ENCODE measurements around the gene NFIC.

NFIC gene

DNA sequence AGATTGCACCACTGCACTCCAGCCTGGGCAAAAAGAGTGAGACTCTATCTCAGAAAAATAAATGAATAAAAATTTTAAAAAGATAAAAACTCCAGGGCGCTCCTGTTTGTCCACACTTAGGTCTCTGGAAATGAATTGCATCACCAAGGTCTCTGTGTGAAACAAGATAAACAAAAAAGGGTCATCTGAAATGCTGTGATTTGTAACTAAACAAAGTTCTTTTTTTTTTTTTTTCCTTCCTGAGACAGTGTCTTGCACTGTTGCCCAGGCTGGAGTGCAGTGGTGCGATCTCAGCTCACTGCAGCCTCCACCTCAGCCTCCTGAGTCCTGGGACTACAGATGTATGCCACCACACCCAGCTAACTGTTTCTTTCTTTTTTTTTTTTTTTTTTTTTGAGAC, 151.3 kb downstream of the NFIC start:
- no peak overlapping the region for H3K27ac ChIP-seq (ENCODE audit: poor library complexity, severe bottlenecking)

DNA sequence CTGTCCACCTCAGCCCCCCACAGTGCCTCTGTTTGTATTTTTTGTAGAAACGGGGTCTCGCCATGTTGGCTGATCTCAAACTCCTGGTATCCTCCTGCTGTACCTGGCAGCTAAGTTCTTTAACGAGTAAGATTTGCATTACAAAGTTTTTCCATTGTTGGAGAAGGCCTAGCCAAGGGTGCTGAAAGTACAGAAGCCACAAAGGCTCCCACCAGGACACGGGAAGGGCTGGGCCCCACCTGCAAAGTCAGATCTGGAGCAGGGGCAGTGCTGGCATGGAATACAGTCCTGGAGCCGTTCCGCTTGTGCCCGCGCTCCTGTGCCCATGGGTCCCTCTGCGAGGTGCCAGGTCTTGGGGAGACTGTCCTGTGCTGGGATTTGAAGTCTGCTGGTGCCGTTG, 151.9 kb downstream of the NFIC start:
- no peaks in the 10 kb centered on the region for H3K9me3 ChIP-seq (ENCODE audit: severe bottlenecking)
- no peak overlapping the region for H3K27ac ChIP-seq (ENCODE audit: poor library complexity, severe bottlenecking)
- TF ChIP-seq, protein P1, sequence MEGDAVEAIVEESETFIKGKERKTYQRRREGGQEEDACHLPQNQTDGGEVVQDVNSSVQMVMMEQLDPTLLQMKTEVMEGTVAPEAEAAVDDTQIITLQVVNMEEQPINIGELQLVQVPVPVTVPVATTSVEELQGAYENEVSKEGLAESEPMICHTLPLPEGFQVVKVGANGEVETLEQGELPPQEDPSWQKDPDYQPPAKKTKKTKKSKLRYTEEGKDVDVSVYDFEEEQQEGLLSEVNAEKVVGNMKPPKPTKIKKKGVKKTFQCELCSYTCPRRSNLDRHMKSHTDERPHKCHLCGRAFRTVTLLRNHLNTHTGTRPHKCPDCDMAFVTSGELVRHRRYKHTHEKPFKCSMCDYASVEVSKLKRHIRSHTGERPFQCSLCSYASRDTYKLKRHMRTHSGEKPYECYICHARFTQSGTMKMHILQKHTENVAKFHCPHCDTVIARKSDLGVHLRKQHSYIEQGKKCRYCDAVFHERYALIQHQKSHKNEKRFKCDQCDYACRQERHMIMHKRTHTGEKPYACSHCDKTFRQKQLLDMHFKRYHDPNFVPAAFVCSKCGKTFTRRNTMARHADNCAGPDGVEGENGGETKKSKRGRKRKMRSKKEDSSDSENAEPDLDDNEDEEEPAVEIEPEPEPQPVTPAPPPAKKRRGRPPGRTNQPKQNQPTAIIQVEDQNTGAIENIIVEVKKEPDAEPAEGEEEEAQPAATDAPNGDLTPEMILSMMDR (IDR thresholded peaks at IDR 0.05; ENCODE audit: poor library complexity, severe bottlenecking) = no peak
- ATAC-seq (ENCODE audit: low read depth) (no peak), DNase-seq (ENCODE audit: low spot score) (no peak)
- H3K27me3 ChIP-seq (ENCODE audit: insufficient read depth, poor library complexity, severe bottlenecking) = no peaks in the 10 kb centered on the region
- peaks cover 11% of the 10 kb centered on the region for H3K36me3 ChIP-seq (ENCODE audit: low read depth)
- H3K4me1 ChIP-seq (ENCODE audit: insufficient read depth, poor library complexity, severe bottlenecking) = peaks cover 11% of the 10 kb centered on the region
- H3K4me3 ChIP-seq (ENCODE audit: severe bottlenecking) = no peak overlapping the region

More for the DNA sequence above, 151.3 kb downstream of the NFIC start:
- ATAC-seq (ENCODE audit: low read depth) = no peak
- no peaks in the 10 kb centered on the region for H3K9me3 ChIP-seq (ENCODE audit: severe bottlenecking)
- H3K4me1 ChIP-seq (ENCODE audit: insufficient read depth, poor library complexity, severe bottlenecking) = peaks cover 11% of the 10 kb centered on the region
- no peak for DNase-seq (ENCODE audit: low spot score)
- peaks cover 7% of the 10 kb centered on the region for H3K36me3 ChIP-seq (ENCODE audit: low read depth)
- no peaks in the 10 kb centered on the region for H3K27me3 ChIP-seq (ENCODE audit: insufficient read depth, poor library complexity, severe bottlenecking)
- TF ChIP-seq, protein P1 (IDR thresholded peaks at IDR 0.05; ENCODE audit: poor library complexity, severe bottlenecking) = no peak
- no peak overlapping the region for H3K4me3 ChIP-seq (ENCODE audit: severe bottlenecking)

DNA sequence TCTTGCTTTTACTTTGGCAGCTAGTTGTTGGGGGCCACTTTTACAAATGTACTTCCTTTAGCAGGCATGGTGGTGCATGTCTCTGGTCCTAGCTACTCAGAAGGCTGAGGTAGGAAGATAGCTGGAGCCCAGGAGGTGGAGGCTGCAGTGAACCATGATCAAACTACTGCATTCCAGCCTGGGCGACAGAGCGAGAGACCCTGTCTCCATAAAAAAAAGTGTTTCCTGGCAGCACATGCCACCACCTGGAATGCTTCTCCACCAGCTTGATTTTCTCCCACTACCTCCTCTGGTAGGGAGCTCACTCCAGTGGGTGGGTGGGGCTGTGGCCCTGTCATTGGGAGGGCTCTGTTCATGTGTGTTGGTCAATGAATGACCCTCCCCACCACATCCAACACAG, 152.3 kb downstream of the NFIC start:
- H3K36me3 ChIP-seq (ENCODE audit: low read depth) = peaks cover 15% of the 10 kb centered on the region
- H3K27me3 ChIP-seq (ENCODE audit: insufficient read depth, poor library complexity, severe bottlenecking) = no peaks in the 10 kb centered on the region
- H3K27ac ChIP-seq (ENCODE audit: poor library complexity, severe bottlenecking) = no peak overlapping the region
- TF ChIP-seq, protein P1 (IDR thresholded peaks at IDR 0.05; ENCODE audit: poor library complexity, severe bottlenecking) = no peak
- no peak for DNase-seq (ENCODE audit: low spot score)
- peaks cover 11% of the 10 kb centered on the region for H3K4me1 ChIP-seq (ENCODE audit: insufficient read depth, poor library complexity, severe bottlenecking)
- H3K4me3 ChIP-seq (ENCODE audit: severe bottlenecking) = no peak overlapping the region
- no peak for ATAC-seq (ENCODE audit: low read depth)
- no peaks in the 10 kb centered on the region for H3K9me3 ChIP-seq (ENCODE audit: severe bottlenecking)
